GM18517 (cell line): Measurements from ENCODE around the gene DGKI.
"Not testable (repeated sequence)": the region's sequence is repeated elsewhere in the genome, so short reads cannot be mapped to it uniquely, and the experiment has no call there.

ENCODE experiments used
- ATAC-seq: cut with Tn5 transposase; IDR thresholded peaks from one replicate; pipeline ENCODE4 v1.9.1; 2021; ENCODE audit warnings: mild to moderate bottlenecking, moderate library complexity; ENCODE audit not compliant: unreplicated experiment

DGKI gene

DNA sequence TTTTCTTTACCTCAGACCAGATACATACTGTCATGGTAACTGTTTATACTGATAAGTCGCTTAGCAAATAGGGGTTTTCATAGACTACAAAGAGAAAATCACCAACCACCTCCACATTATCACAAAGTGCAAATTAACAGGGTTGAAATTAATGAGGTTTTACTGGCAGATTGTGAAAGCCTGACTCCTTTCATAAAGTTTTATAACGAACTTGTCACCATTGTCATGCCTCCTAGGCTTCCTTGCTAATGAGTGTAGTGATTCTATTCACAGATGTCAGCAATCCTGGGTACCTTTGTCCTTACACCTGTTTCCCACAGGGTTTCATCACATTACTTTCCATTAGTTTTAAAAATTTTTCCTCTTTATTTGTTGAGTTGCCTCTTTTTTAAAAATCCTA lies 361.0 kb downstream of the DGKI start:
- ATAC-seq = no peak

DNA sequence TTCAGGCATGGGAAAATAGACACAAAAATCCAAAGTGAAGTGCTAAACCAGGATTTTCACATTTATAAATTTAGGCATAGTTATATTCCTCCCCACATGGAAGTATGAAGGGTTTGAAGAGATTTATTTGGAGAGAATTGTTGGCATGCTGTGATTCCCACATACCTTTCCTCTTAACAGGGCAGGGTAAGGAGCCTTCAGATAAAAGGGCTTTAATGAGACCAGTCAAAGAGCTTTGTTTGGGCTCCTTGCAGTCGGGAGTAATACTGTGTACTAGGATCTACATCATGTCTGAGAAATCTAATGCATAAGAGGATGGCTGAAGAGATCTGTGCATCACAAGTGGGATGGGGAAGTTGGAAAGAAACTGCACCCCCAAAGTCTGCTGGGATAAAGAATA lies 362.4 kb downstream of the DGKI start:
- no peak for ATAC-seq

GRCh38 chr7:137482466-137482865 lies 364.3 kb downstream of the DGKI start:
- ATAC-seq = no peak

GRCh38 chr7:137480824-137481365 lies 365.9 kb downstream of the DGKI start:
- no peak for ATAC-seq

DNA sequence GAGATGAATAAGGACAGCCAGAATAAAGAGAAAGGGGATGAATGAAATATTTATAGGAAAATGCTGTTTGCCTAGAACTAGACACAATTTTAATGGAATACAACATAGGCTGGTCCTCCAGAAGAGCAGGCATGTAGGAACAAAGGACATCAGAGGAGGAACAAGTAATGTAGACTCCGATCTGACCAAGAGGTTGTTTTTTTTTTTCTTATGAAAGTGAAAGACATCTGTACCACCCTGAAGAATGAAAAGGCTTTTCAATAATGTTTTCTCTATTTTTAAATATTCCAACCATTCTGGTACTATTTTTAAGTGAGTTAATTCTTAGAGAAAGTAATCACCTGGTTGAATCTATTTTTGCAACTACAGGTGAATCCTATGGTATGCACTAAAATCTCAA lies 366.4 kb downstream of the DGKI start:
- no peak for ATAC-seq

DNA sequence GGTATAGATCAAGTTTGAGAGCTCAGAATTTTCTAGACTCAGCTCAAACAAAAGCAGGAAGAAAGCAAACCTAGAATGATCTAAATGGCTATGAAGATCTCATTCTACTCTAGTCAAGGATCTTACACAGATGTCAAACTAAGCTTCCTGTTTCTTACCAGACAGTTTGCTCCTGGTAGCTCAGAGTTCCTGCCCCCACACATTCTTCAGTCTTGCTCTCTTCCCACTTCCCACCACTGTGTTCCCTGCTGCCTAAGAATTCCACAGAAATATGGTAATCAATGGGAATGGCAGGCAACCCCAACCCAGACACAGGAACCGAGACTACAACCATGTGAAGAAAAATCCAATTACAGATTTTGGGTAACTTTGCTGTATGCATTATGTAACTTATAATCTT lies 369.8 kb downstream of the DGKI start:
- ATAC-seq = no peak

DNA sequence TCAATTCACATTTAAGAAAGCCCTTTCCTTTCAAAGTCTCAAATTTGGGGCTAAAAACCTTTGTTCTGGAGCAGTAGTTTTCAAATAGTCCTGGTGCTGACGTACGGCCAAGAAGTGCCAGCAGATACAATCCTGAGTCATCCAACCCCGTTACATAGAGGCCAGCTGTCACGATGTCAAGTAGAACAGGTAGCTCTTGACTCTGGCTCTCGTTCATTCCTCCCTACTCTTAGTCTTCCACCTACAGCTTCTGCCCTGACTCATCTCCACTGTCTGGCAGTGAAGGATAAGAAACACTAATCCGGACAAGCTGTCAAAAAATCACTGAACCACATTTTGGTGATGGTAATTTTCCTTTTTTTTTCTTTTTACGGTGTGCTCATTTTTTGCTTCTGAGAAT lies 370.8 kb downstream of the DGKI start:
- no peak for ATAC-seq

DNA sequence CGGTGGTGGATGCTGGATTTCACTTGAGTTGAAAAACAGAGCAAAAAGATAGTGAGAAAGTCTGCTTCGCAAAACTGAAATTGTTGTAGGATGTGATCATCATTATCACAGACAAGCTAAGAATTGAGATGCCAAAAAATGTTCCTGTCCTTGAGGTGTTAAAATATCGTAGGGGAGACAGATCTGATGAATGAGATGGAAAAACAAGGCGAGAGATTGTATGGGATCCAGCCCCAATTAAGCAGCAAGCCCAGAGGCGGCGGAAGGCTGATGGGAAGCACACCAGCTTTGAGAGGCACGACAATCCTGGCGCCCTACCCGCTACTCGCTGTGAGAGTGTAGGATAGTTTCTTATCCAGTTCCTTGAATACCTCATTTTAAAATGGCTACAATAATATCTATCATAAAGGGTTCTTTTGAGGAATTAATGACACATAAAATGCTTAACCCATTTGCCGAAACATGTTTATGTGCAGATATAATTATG lies 372.2 kb downstream of the DGKI start:
- no peak for ATAC-seq

DNA sequence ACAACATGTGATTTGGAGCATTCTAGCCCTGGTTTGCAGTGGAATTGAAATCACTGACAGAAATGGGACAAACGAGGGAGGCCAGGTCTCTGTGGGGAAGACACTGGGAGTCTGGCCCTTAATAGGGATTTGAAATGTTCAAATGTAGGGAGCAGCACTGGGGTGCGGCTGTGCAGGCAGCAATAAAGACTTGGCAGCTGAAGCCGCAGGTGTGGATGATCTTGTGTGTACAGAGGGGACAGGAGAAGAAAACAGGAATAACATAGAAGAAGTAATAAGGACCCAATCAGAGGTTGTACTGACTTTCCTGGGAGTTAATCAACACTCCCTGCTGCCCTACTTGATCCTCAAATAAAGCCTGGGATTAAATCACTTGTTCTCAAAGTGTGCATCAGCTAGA lies 375.6 kb downstream of the DGKI start:
- ATAC-seq = no peak

DNA sequence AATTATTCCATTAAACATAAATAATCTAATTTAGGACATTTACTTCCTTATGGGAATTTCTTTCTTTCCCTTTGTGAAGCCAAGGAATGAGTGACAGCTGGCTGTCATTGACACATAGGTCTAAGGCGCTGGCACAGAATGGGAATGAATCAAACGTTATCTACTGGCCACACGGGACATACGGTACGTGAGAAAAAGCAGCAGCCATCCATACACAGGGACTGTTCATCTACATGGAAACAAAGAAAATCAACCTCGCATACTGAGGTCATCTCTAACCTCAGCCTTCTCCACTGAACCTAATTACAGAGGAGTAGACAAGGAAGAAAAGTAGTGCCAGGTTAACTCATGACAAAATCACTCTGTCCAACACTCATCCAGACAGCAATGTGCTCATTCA lies 376.9 kb downstream of the DGKI start:
- no peak for ATAC-seq

- no peak for ATAC-seq
Measured at GRCh38 chr7:137469191-137469811, 377.5 kb downstream of the DGKI start.

DNA sequence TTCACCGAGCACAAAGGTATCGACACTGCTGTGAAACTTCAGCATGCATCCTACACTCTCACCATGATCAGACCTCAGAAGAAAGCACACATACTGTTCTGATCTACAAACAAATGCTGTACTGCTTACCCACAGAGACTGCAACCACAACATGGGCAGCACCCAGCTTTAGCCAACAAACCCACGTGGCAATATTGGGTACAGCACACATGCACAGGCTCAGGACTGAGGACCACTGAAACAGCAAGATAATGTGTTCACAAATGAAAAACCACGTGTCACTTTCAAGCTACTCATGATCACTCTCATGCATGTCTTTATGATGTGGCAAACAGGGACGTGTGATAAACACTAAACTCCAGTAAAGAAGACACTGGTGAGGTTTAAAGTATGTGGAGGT lies 383.9 kb downstream of the DGKI start:
- ATAC-seq = no peak

GRCh38 chr7:137462074-137462715 lies 384.6 kb downstream of the DGKI start:
- ATAC-seq = no peak

- no peak for ATAC-seq
Measured at GRCh38 chr7:137458399-137458798, 388.4 kb downstream of the DGKI start.

- ATAC-seq = no peak
Measured at GRCh38 chr7:137454767-137455166, 392.0 kb downstream of the DGKI start.

GRCh38 chr7:137454246-137454724 lies 392.5 kb downstream of the DGKI start:
- ATAC-seq = peak; percentile 64

- no peak for ATAC-seq
Measured at GRCh38 chr7:137453356-137453755, 393.4 kb downstream of the DGKI start.

GRCh38 chr7:137449016-137449415 lies 397.8 kb downstream of the DGKI start:
- no peak for ATAC-seq

- not testable (repeated sequence) for ATAC-seq
Measured at GRCh38 chr7:137448572-137448971, 398.2 kb downstream of the DGKI start.

- ATAC-seq = no peak
Measured at GRCh38 chr7:137446025-137446424, 400.7 kb downstream of the DGKI start.

DNA sequence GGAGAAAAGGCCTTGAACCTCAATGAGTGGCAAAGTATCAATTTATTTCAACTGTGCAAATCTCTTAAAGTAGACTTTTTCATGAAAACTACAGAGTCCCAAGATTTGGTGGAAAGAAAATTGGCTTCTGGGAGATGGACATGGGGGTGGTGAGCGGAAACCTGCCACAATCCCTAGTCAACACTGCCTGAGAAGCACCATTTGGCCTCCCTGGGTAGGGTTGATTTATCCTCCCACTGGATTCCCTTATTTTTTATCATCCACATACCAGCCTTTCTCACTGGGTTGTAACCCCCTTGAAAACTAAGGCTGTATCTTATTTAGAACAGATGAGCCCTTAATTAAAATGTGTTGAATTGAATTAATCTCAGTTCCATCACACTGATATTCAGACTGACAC lies 401.5 kb downstream of the DGKI start:
- no peak for ATAC-seq

DNA sequence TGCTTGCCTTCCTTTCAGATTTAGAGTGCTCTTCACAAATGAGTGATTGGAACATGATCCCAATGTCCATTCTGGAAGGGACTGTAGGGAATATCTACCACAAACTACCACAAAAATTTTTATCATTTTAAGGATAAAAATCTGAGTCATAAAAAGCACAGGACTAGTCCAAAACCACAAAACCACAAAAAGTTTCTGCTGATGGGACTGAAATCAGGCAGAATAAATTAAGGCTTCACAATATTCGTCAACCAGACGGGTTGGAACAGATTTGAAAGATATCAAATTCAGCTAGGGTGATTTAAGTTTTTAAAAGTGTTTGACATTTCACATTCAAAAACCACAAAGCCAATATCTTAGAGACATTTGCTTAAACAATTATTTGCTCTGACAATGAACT lies 403.2 kb downstream of the DGKI start:
- ATAC-seq = no peak
